ENCODE results near the gene HNRNPC.
A peak's percentile ranks its signal among the peaks of the same experiment; 100 is the strongest.

The HNRNPC gene

DNA sequence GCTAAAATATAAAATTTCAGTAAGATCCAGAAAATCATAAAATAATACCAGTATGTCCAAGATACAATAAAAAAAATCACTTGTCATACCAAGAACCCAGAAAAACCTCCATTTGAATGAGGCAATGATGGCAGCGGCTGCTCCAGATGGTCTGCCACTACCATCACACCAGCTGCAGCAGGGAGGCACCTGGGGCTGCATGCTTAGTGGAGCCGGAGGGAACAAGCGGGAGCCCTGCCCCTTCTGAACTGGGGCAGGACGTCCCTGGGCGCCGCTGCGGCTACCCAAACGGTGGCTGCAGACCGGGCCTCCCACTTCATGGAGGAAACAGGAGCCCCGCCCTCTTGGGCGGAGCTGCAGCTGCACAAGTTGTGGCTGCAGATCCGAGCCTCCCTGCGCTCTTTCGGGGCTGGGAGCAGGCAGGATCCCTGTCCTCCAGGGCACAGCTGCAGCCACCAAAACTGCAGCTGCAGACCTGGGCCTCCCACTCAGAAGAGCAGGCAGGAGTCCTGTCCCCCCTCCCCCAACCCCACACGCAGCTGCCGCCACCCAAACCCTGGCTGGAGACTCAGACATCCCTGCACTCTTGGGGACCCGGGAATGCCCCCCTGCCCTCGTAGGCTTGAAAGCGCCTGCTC, 77.3 kb downstream of the HNRNPC start:
- peak; percentile 93 for DNase-seq (ENCODE audit: low read depth)
- peak overlapping the region; percentile 7 for H3K4me3 ChIP-seq (ENCODE audit: low read depth, low read length)
- TF ChIP-seq, protein P1, sequence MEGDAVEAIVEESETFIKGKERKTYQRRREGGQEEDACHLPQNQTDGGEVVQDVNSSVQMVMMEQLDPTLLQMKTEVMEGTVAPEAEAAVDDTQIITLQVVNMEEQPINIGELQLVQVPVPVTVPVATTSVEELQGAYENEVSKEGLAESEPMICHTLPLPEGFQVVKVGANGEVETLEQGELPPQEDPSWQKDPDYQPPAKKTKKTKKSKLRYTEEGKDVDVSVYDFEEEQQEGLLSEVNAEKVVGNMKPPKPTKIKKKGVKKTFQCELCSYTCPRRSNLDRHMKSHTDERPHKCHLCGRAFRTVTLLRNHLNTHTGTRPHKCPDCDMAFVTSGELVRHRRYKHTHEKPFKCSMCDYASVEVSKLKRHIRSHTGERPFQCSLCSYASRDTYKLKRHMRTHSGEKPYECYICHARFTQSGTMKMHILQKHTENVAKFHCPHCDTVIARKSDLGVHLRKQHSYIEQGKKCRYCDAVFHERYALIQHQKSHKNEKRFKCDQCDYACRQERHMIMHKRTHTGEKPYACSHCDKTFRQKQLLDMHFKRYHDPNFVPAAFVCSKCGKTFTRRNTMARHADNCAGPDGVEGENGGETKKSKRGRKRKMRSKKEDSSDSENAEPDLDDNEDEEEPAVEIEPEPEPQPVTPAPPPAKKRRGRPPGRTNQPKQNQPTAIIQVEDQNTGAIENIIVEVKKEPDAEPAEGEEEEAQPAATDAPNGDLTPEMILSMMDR (IDR thresholded peaks at IDR 0.05; ENCODE audit: low read depth, low read length) = no peak
- TF ChIP-seq MYC (IDR thresholded peaks at IDR 0.05; ENCODE audit: low read depth, low read length) = peak; percentile 55; the same call in 1 of the 2 replicates
- TF ChIP-seq MAX (IDR thresholded peaks at IDR 0.05; ENCODE audit: low read depth, low read length) = peak; percentile 59
- peak; percentile 26 for TF ChIP-seq POLR2A (IDR thresholded peaks at IDR 0.05; ENCODE audit: extremely low read depth, insufficient read length)

GRCh38 chr14:21191261-21191808, 77.9 kb downstream of the HNRNPC start:
- no peak for DNase-seq (ENCODE audit: low read depth)
- H3K4me3 ChIP-seq (ENCODE audit: low read depth, low read length) = no peak overlapping the region
- no peak for TF ChIP-seq MYC (IDR thresholded peaks at IDR 0.05; ENCODE audit: low read depth, low read length)
- no peak for TF ChIP-seq MAX (IDR thresholded peaks at IDR 0.05; ENCODE audit: low read depth, low read length)
- TF ChIP-seq, protein P1 (IDR thresholded peaks at IDR 0.05; ENCODE audit: low read depth, low read length) = no peak

- peak; percentile 59 for DNase-seq (ENCODE audit: low read depth)
- no peak overlapping the region for H3K4me3 ChIP-seq (ENCODE audit: low read depth, low read length)
- TF ChIP-seq, protein P1 (IDR thresholded peaks at IDR 0.05; ENCODE audit: low read depth, low read length) = no peak
- no peak; the same call in 1 of the 2 replicates for TF ChIP-seq MAX (IDR thresholded peaks at IDR 0.05; ENCODE audit: low read depth, low read length)
These were observed 83.8 kb downstream of the HNRNPC start for GRCh38 chr14:21185491-21185890.

GRCh38 chr14:21184254-21184653, 85.0 kb downstream of the HNRNPC start:
- H3K4me3 ChIP-seq (ENCODE audit: low read depth, low read length) = no peak overlapping the region
- TF ChIP-seq MAX (IDR thresholded peaks at IDR 0.05; ENCODE audit: low read depth, low read length) (no peak), POLR2A (IDR thresholded peaks at IDR 0.05; ENCODE audit: extremely low read depth, insufficient read length) (no peak), MYC (IDR thresholded peaks at IDR 0.05; ENCODE audit: low read depth, low read length) (no peak)
- TF ChIP-seq, protein P1 (IDR thresholded peaks at IDR 0.05; ENCODE audit: low read depth, low read length) = no peak
- no peak for DNase-seq (ENCODE audit: low read depth)

DNA sequence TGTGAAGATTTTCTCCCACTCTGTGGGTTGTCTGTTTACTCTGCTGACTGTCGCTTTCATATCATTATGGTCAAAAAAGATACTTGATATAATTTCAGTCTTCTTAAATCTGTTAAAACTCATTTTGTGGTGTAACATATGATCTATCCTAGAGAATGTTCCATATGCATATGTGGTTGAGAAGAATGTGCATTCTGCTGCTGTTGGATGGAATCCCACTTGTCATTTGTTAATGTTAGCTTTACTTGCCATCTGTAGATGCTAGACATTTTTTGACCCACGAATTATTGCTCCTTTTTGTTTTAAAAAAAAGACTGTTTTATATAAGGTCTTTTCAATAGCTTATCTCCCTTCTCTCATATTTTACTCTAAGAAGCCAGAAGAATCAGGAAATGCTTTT, 87.1 kb downstream of the HNRNPC start:
- H3K4me3 ChIP-seq (ENCODE audit: low read depth, low read length) = no peak overlapping the region
- DNase-seq (ENCODE audit: low read depth) = no peak
- TF ChIP-seq, protein P1 (IDR thresholded peaks at IDR 0.05; ENCODE audit: low read depth, low read length) = no peak
- TF ChIP-seq MYC (IDR thresholded peaks at IDR 0.05; ENCODE audit: low read depth, low read length) (no peak), MAX (IDR thresholded peaks at IDR 0.05; ENCODE audit: low read depth, low read length) (no peak), POLR2A (IDR thresholded peaks at IDR 0.05; ENCODE audit: extremely low read depth, insufficient read length) (no peak)
